Measurements from ENCODE around the gene CST5. TPM values are rescaled to one million over a fixed set of nuclear protein-coding genes. Genes with fewer than 3 reads are reported as not detected.

CST5 gene
- total RNA-seq, 2 donors from 2014 or later, result not detected

DNA sequence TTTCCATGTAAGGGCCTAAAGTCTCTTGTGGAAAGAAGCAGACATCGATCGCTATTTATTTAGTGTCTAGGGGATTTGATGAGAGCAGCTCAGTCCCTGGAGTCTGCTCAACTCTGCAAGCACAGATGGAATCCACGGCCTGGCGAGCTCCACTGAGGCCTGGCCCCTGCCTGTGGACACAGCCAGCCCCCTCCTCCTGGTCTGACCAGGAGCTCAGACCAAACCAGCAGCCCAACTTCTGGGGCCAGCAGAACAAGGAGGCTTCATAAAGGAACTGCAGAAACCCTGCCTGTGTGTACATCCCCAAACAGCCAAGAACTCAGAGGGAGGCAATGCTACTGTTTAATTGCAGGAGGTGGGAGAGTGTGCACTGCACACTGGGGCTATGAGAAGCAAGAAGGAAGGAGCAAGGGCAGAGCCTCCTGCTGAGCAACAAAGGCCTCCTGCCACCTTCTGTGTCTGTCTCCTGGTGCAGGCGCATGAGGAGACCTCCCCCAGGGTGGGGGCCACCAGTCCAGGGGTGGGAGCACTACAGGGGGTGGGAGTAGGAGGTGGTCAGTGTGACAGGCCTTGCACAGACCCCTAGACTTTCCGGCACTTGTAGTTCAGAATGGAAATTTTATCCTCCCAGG, 3.8 kb downstream of the CST5 start:
- Histone ChIP-seq H3K36me3 (replicated peaks in 1 of 2; ENCODE audit: insufficient read depth in 1 of 2, low read depth in 2 of 2) (no peaks in the 10 kb centered on the region), H3K4me1 (peaks cover 12% of the 10 kb centered on the region), H3K9me3 (no peaks in the 10 kb centered on the region), H3K27ac (no peak overlapping the region), H3K4me3 (no peak overlapping the region), H3K27me3 (no peaks in the 10 kb centered on the region)
- whole genome bisulfite sequencing, 2 donors, result 67 to 75% methylated on average over 6 of the region's 6 CpGs
- intact Hi-C loops (cut with DNase I), result no loop called here
- TF ChIP-seq, protein P1, sequence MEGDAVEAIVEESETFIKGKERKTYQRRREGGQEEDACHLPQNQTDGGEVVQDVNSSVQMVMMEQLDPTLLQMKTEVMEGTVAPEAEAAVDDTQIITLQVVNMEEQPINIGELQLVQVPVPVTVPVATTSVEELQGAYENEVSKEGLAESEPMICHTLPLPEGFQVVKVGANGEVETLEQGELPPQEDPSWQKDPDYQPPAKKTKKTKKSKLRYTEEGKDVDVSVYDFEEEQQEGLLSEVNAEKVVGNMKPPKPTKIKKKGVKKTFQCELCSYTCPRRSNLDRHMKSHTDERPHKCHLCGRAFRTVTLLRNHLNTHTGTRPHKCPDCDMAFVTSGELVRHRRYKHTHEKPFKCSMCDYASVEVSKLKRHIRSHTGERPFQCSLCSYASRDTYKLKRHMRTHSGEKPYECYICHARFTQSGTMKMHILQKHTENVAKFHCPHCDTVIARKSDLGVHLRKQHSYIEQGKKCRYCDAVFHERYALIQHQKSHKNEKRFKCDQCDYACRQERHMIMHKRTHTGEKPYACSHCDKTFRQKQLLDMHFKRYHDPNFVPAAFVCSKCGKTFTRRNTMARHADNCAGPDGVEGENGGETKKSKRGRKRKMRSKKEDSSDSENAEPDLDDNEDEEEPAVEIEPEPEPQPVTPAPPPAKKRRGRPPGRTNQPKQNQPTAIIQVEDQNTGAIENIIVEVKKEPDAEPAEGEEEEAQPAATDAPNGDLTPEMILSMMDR (IDR thresholded peaks at IDR 0.05), result no peak
- TF ChIP-seq POLR2A (IDR thresholded peaks at IDR 0.05), result no peak
- DNase-seq (no peak), ATAC-seq (no peak)

DNA sequence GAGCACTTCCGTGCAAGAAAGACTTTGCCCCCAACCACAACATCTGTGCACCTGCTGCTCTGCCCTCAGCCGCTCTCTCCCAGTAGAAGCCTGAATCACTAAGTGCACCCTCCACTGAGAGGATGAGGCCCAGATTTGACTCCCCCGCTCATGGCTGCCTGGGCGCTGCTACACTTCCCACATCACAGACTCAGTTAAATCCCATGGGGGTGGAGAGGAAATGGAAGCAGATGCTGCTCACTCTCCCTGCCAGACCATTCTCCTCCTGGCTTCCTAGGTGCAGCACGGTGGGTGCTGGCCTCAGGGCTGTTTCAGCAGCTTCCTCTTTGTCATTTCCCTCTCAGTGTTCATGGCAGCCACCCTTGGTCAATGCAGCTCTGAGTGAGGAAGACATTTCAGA, 4.8 kb downstream of the CST5 start:
- no peaks in the 10 kb centered on the region for H3K36me3 ChIP-seq (replicated peaks in 1 of 2; ENCODE audit: insufficient read depth in 1 of 2, low read depth in 2 of 2)
- no peak for DNase-seq
- no peaks in the 10 kb centered on the region for H3K9me3 ChIP-seq
- intact Hi-C loops (cut with DNase I), result no loop called here
- 63 to 64% methylated on average over 5 of the region's 5 CpGs for WGBS, 2 donors
- H3K27me3 ChIP-seq, result no peaks in the 10 kb centered on the region
- no peak for TF ChIP-seq POLR2A (IDR thresholded peaks at IDR 0.05)
- TF ChIP-seq, protein P1 (IDR thresholded peaks at IDR 0.05), result no peak
- ATAC-seq, result no peak
- H3K4me3 ChIP-seq, result no peak overlapping the region
- H3K4me1 ChIP-seq, result peaks cover 4% of the 10 kb centered on the region
- H3K27ac ChIP-seq, result no peak overlapping the region

DNA sequence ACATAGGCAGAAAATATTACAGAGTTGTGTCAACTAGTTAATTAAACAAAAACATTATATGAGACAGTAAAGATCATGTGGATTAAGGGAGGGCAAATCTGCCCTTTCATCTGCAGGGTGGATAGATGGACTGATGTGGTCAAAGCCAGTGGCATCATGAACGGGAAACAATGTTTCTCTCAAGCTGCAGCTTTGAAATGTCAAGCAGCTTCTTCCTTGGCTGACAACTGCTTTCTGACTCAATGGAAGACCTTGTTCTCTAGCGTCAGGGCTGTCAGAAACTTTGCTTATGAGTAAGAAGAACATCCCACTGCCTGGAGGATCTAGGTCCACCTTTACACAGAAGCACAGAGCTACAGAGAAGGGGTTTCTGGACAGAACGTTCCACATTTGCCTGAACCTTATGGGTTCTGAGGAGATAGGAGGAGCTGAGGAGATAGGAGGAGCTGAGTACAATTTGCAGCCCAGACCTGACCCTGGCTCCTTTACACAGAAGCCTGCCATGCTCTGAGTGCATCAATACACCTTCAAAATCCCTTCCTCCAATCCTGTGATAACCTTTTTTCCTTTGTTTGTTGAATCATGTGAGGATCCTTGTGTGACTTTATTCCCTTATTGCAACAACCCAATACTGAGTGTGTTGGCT, 6.1 kb downstream of the CST5 start:
- no peak overlapping the region for H3K27ac ChIP-seq
- H3K4me1 ChIP-seq, result no peaks in the 10 kb centered on the region
- no peaks in the 10 kb centered on the region for H3K27me3 ChIP-seq
- DNase-seq (no peak), ATAC-seq (no peak)
- H3K4me3 ChIP-seq, result no peak overlapping the region
- no peak for TF ChIP-seq POLR2A (IDR thresholded peaks at IDR 0.05)
- TF ChIP-seq, protein P1 (IDR thresholded peaks at IDR 0.05), result no peak
- H3K36me3 ChIP-seq (replicated peaks in 1 of 2; ENCODE audit: insufficient read depth in 1 of 2, low read depth in 2 of 2), result no peaks in the 10 kb centered on the region
- H3K9me3 ChIP-seq, result no peaks in the 10 kb centered on the region
- intact Hi-C loops (cut with DNase I), result no loop called here
- 21 to 48% methylated on average over 2 to 3 of the region's 3 CpGs for WGBS, 2 donors

DNA sequence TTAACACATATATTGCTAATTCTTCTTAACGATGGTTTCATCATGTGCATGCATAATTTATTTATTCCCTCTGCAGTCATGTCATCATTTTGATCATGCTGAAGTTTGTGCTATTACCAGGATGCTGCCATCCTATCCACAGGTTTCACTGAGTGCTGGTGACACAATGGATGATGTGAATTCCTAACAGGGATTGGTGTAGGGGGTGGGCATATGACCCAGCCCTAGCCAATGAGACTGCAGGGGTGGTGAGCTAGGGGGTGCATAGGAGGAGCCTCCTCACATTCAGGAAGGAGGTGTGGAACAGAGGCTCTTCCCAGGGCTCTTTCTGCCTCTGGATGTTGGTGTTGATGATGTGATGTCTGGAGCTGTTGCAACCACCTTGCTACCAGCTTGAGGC, 7.5 kb downstream of the CST5 start:
- H3K4me3 ChIP-seq, result no peak overlapping the region
- DNase-seq (no peak), ATAC-seq (no peak)
- no peak overlapping the region for H3K27ac ChIP-seq
- no peaks in the 10 kb centered on the region for H3K4me1 ChIP-seq
- TF ChIP-seq, protein P1 (IDR thresholded peaks at IDR 0.05), result no peak
- no peak for TF ChIP-seq POLR2A (IDR thresholded peaks at IDR 0.05)
- WGBS, 2 donors, result 76 to 78% methylated on average over 1 of the region's 1 CpG
- intact Hi-C loops (cut with DNase I), result no loop called here
- H3K9me3 ChIP-seq, result no peaks in the 10 kb centered on the region
- no peaks in the 10 kb centered on the region for H3K36me3 ChIP-seq (replicated peaks in 1 of 2; ENCODE audit: insufficient read depth in 1 of 2, low read depth in 2 of 2)
- H3K27me3 ChIP-seq, result no peaks in the 10 kb centered on the region

DNA sequence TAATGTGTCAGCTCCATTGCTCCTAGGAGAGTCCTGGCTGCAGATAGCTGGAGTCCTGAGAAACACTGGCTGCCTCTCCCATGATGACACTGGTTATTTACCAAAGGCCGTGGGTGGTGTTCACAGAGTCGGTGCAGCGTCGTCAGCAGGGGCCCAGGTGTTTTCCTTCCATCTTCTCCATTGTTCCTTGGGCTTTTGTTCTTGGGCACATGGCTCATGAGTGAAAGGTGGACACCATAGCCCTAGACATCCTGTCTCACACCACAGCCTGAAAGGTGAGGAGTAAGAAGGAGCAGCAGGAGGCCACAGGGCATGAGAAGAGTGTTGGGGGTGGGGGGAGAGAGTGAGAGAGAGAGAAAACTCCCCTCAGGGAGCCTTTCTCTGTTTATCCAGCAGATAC, 9.1 kb downstream of the CST5 start:
- no peak overlapping the region for H3K4me3 ChIP-seq
- H3K4me1 ChIP-seq, result no peaks in the 10 kb centered on the region
- TF ChIP-seq, protein P1 (IDR thresholded peaks at IDR 0.05), result no peak
- DNase-seq (no peak), ATAC-seq (no peak)
- intact Hi-C loops (cut with DNase I), result no loop called here
- no peaks in the 10 kb centered on the region for H3K9me3 ChIP-seq
- no peaks in the 10 kb centered on the region for H3K36me3 ChIP-seq (replicated peaks in 1 of 2; ENCODE audit: insufficient read depth in 1 of 2, low read depth in 2 of 2)
- WGBS, 2 donors, result 11 to 35% methylated on average over 4 of the region's 4 CpGs
- no peaks in the 10 kb centered on the region for H3K27me3 ChIP-seq
- H3K27ac ChIP-seq, result no peak overlapping the region

Measured in body of pancreas (tissue), 4 donors.